ENCODE measurements around the gene TRIM24. TPM values are rescaled to one million over a fixed set of nuclear protein-coding genes. Genes with fewer than 3 reads are reported as not detected.

TRIM24 gene
- total and polyA plus RNA-seq, 4 donors, result 7.5 to 19.7 (median 11.2) TPM

- DNase-seq (ENCODE audit: low spot score), result no peak
- H3K27ac ChIP-seq (ENCODE audit: low read depth in 1 of 2, low read length in 2 of 2), result no peak overlapping the region
- no peaks in the 10 kb centered on the region for H3K27me3 ChIP-seq (ENCODE audit: control insufficient read depth in 4 of 4, insufficient read depth in 4 of 4, low read length in 3 of 4)
- TF ChIP-seq FOXA2 (IDR thresholded peaks at IDR 0.05) (no peak), FOXA1 (IDR thresholded peaks at IDR 0.05) (no peak), ATF3 (IDR thresholded peaks at IDR 0.05) (no peak), EGR1 (IDR thresholded peaks at IDR 0.05; ENCODE audit: low read depth in 2 of 2) (no peak), HNF4G (IDR thresholded peaks at IDR 0.05) (no peak), JUND (IDR thresholded peaks at IDR 0.05) (no peak), REST (IDR thresholded peaks at IDR 0.05) (no peak), TAF1 (conservative IDR thresholded peaks at IDR 0.05) (no peak), SP1 (IDR thresholded peaks at IDR 0.05) (no peak), MAX (IDR thresholded peaks at IDR 0.05) (no peak), NR2F2 (IDR thresholded peaks at IDR 0.05) (no peak), CTCF (IDR thresholded peaks at IDR 0.05; ENCODE audit: low read depth, low read length, missing input control) (no peak), RXRA (IDR thresholded peaks at IDR 0.05) (no peak), ZBTB33 (IDR thresholded peaks at IDR 0.05) (no peak), GABPA (IDR thresholded peaks at IDR 0.05 in 1 of 2, conservative IDR thresholded peaks at IDR 0.05 in 1 of 2) (no peak), YY1 (IDR thresholded peaks at IDR 0.05) (no peak), HNF4A (conservative IDR thresholded peaks at IDR 0.05) (no peak), RAD21 (IDR thresholded peaks at IDR 0.05) (no peak)
- H3K36me3 ChIP-seq (ENCODE audit: control insufficient read depth in 4 of 4, insufficient read depth in 3 of 4, low read depth in 1 of 4, low read length in 3 of 4), result peaks cover 0 to 33% (median 14%) of the 10 kb centered on the region in 4 donors
- H3K9me3 ChIP-seq (ENCODE audit: control insufficient read depth in 4 of 4, low read length in 3 of 4), result peaks cover 2 to 14% (median 7%) of the 10 kb centered on the region in 4 donors
- H3K9ac ChIP-seq (ENCODE audit: low read depth in 1 of 2, low read length in 2 of 2), result no peak overlapping the region
- H3K4me1 ChIP-seq (ENCODE audit: control insufficient read depth in 4 of 4, insufficient read depth in 4 of 4, low read length in 3 of 4), result no peaks in the 10 kb centered on the region
- H3K4me3 ChIP-seq (ENCODE audit: low read depth in 1 of 3, low read length in 3 of 3), result no peak overlapping the region
- WGBS, result 98% methylated on average over 3 of the region's 3 CpGs
Observed at GRCh38 chr7:138525757-138526156, 65.7 kb downstream of the TRIM24 start.

Data from liver (tissue), 9 donors.